ENCODE results near the gene USP36. TPM values are rescaled to one million over a fixed set of nuclear protein-coding genes. Genes with fewer than 3 reads are reported as not detected.

The USP36 gene
- total RNA-seq, 1 experiment from 2014 or later = 113 TPM

DNA sequence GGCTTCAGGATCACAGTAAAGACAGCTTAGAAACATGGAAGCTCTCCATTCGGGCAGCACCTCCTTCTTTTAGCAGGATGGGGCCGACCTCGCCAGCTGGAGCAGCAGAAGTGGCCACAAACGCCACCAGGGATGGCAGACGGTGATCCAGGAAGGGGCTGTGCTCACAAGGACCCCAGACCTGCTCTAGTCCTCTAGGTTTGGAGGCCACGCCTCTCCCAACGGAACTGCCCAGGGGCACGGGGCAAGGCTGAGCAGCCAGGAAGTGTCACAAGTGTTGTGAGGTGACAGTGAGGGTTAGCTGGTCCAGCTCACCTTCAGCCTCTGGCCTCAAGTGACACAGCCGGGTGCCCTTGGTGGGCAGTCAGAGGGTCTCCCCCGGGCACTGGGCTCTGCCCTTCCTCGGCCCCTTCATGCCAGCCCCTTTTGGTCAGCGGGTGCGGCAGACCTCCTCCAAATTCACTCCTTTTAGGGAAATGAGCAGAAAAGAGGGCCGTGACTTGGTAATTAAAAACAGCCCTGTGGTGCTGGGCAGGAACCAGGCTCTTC, 42.0 kb upstream of the USP36 start:
- ATAC-seq (no peak), DNase-seq (ENCODE audit: low read depth, low spot score) (no peak)
- H3K4me1 ChIP-seq (ENCODE audit: control insufficient read depth, insufficient read depth, low read length) = peaks cover 20% of the 10 kb centered on the region
- in situ Hi-C loops (cut with HindIII; ENCODE audit: low pct_unique_long_range_greater_than_20kb, low sequenced_read_pairs) (no loop called here), intact Hi-C loops (cut with micrococcal nuclease; ENCODE audit: unreplicated experiment) (no loop called here)
- TF ChIP-seq, protein P1, sequence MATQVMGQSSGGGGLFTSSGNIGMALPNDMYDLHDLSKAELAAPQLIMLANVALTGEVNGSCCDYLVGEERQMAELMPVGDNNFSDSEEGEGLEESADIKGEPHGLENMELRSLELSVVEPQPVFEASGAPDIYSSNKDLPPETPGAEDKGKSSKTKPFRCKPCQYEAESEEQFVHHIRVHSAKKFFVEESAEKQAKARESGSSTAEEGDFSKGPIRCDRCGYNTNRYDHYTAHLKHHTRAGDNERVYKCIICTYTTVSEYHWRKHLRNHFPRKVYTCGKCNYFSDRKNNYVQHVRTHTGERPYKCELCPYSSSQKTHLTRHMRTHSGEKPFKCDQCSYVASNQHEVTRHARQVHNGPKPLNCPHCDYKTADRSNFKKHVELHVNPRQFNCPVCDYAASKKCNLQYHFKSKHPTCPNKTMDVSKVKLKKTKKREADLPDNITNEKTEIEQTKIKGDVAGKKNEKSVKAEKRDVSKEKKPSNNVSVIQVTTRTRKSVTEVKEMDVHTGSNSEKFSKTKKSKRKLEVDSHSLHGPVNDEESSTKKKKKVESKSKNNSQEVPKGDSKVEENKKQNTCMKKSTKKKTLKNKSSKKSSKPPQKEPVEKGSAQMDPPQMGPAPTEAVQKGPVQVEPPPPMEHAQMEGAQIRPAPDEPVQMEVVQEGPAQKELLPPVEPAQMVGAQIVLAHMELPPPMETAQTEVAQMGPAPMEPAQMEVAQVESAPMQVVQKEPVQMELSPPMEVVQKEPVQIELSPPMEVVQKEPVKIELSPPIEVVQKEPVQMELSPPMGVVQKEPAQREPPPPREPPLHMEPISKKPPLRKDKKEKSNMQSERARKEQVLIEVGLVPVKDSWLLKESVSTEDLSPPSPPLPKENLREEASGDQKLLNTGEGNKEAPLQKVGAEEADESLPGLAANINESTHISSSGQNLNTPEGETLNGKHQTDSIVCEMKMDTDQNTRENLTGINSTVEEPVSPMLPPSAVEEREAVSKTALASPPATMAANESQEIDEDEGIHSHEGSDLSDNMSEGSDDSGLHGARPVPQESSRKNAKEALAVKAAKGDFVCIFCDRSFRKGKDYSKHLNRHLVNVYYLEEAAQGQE (IDR thresholded peaks at IDR 0.05; ENCODE audit: insufficient read depth in 1 of 2, low read depth in 2 of 2, low read length in 1 of 2) = no peak
- CTCF ChIA-PET = no interaction called here
- H3K4me3 ChIP-seq (ENCODE audit: low read depth in 2 of 2, low read length in 2 of 2) = no peak overlapping the region
- no TSS peak for BruUV-seq (replicated peaks)
- H3K36me3 ChIP-seq (ENCODE audit: control insufficient read depth, insufficient read depth, low read length) = no peaks in the 10 kb centered on the region
- POLR2A ChIA-PET = no interaction called here
- H3K27ac ChIP-seq (ENCODE audit: low read length) = peak overlapping the region; percentile 80
- no peaks in the 10 kb centered on the region for H3K27me3 ChIP-seq (ENCODE audit: control insufficient read depth, insufficient read depth, low read length)
- H3K9me3 ChIP-seq (ENCODE audit: control insufficient read depth, insufficient read depth, low read depth, low read length) = no peaks in the 10 kb centered on the region

DNA sequence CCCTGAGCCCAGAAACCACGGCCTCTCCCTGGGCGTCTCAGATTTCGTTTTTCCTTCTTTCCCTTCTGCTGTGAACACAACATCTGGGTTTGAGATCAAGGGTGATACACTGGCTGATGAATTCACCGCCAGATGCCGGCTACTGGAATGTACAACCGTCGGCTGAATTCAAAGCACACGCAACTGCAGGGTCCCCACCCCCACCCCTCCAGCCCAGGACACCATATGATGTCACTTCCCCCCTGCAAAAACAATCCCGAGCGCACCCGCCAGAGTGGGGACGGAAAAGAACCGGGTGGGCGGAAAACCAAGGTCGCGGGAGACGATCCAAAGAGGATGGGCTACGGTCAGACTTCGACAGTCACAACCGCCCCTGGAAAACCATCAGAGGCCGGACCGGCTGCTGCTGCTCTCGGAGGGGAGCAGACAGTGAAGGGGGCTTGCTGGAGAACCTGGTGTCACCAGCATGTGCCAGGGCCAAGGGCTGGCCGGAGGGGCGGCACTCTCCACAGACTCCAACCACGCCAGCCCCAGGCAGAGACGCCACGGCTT, 39.1 kb upstream of the USP36 start:
- intact Hi-C loops (cut with micrococcal nuclease; ENCODE audit: unreplicated experiment) = no loop called here
- no peak for DNase-seq (ENCODE audit: low read depth, low spot score)
- H3K9me3 ChIP-seq (ENCODE audit: control insufficient read depth, insufficient read depth, low read depth, low read length) = no peaks in the 10 kb centered on the region

More for the DNA sequence above, 39.1 kb upstream of the USP36 start:
- TF ChIP-seq SIN3A (IDR thresholded peaks at IDR 0.05; ENCODE audit: borderline replicate concordance, insufficient read depth, low read depth, low read length) = no peak
- TF ChIP-seq, protein P1 (IDR thresholded peaks at IDR 0.05; ENCODE audit: insufficient read depth in 1 of 2, low read depth in 2 of 2, low read length in 1 of 2) = no peak
- TF ChIP-seq, protein P2, sequence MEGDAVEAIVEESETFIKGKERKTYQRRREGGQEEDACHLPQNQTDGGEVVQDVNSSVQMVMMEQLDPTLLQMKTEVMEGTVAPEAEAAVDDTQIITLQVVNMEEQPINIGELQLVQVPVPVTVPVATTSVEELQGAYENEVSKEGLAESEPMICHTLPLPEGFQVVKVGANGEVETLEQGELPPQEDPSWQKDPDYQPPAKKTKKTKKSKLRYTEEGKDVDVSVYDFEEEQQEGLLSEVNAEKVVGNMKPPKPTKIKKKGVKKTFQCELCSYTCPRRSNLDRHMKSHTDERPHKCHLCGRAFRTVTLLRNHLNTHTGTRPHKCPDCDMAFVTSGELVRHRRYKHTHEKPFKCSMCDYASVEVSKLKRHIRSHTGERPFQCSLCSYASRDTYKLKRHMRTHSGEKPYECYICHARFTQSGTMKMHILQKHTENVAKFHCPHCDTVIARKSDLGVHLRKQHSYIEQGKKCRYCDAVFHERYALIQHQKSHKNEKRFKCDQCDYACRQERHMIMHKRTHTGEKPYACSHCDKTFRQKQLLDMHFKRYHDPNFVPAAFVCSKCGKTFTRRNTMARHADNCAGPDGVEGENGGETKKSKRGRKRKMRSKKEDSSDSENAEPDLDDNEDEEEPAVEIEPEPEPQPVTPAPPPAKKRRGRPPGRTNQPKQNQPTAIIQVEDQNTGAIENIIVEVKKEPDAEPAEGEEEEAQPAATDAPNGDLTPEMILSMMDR (IDR thresholded peaks at IDR 0.05) = no peak
- no peak for TF ChIP-seq POLR2AphosphoS5 (IDR thresholded peaks at IDR 0.05; ENCODE audit: low read depth, low read length)
- TF ChIP-seq TCF7L2 (IDR thresholded peaks at IDR 0.05; ENCODE audit: low read depth, low read length) = no peak
- Histone ChIP-seq H3K4me3 (ENCODE audit: low read depth in 2 of 2, low read length in 2 of 2) (no peak overlapping the region), H3K27ac (ENCODE audit: low read length) (no peak overlapping the region), H3K27me3 (ENCODE audit: control insufficient read depth, insufficient read depth, low read length) (no peaks in the 10 kb centered on the region), H3K4me1 (ENCODE audit: control insufficient read depth, insufficient read depth, low read length) (peaks cover 20% of the 10 kb centered on the region), H3K36me3 (ENCODE audit: control insufficient read depth, insufficient read depth, low read length) (no peaks in the 10 kb centered on the region)
- ChIA-PET POLR2A (no interaction called here), CTCF (no interaction called here)
- in situ Hi-C loops (cut with HindIII; ENCODE audit: low pct_unique_long_range_greater_than_20kb, low sequenced_read_pairs) = no loop called here
- no TSS peak for BruUV-seq (replicated peaks)
- ATAC-seq = no peak
